Cardiac fibroblast (primary cell): ENCODE data around the gene GRM1.

Experiments
- DNase-seq, 2 donors: peaks; one replicate each; pipeline versions ENCODE4 v3.0.0 to v3.0.0-alpha.2; 2010; ENCODE audit warnings: low read depth in 2 of 2
- H3K4me3 ChIP-seq, 2 donors: replicated peaks in 1 of 2; 1 replicate in 1 of 2; 2 replicates in 1 of 2; pipeline ENCODE4 v1.5.1; 2011; ENCODE audit warnings: low read depth in 2 of 2, low read length in 2 of 2, mild to moderate bottlenecking in 2 of 2, moderate library complexity in 1 of 2
- TF ChIP-seq, protein P1 (sequence below): IDR thresholded peaks from one replicate; pipeline ENCODE4 v1.5.1; 2011; ENCODE audit warnings: low read depth, mild to moderate bottlenecking, low read length, inconsistent platforms

GRM1 gene

DNA sequence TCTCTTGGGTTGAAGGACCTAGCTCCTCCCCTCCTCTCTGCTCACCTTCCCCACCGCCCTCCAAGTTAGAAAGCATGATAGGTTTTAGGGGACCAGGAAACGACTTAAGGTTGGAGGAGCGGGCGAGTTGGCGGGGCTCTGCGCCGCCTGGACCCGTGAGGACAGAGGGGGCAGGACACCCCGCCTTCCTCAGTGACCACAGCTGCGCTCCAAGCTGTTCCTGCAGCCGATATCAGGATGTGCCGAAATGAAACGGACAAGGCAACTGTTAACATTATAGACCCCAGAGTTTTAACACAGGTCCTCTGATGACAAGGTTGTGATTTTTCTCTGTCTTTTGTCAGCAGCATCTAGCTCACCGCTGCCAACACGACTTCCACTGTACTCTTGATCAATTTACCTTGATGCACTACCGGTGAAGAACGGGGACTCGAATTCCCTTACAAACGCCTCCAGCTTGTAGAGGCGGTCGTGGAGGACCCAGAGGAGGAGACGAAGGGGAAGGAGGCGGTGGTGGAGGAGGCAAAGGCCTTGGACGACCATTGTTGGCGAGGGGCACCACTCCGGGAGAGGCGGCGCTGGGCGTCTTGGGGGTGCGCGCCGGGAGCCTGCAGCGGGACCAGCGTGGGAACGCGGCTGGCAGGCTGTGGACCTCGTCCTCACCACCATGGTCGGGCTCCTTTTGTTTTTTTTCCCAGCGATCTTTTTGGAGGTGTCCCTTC, at the start of gene GRM1:
GRM1 (plus strand) TSS at position 212 of the 722 bp plus-strand sequence; CDS start at position 668, 456 bp downstream.
- TF ChIP-seq, protein P1, sequence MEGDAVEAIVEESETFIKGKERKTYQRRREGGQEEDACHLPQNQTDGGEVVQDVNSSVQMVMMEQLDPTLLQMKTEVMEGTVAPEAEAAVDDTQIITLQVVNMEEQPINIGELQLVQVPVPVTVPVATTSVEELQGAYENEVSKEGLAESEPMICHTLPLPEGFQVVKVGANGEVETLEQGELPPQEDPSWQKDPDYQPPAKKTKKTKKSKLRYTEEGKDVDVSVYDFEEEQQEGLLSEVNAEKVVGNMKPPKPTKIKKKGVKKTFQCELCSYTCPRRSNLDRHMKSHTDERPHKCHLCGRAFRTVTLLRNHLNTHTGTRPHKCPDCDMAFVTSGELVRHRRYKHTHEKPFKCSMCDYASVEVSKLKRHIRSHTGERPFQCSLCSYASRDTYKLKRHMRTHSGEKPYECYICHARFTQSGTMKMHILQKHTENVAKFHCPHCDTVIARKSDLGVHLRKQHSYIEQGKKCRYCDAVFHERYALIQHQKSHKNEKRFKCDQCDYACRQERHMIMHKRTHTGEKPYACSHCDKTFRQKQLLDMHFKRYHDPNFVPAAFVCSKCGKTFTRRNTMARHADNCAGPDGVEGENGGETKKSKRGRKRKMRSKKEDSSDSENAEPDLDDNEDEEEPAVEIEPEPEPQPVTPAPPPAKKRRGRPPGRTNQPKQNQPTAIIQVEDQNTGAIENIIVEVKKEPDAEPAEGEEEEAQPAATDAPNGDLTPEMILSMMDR: no peak
- no peak for DNase-seq
- H3K4me3 ChIP-seq: no peak within 1 kb of the TSS

DNA sequence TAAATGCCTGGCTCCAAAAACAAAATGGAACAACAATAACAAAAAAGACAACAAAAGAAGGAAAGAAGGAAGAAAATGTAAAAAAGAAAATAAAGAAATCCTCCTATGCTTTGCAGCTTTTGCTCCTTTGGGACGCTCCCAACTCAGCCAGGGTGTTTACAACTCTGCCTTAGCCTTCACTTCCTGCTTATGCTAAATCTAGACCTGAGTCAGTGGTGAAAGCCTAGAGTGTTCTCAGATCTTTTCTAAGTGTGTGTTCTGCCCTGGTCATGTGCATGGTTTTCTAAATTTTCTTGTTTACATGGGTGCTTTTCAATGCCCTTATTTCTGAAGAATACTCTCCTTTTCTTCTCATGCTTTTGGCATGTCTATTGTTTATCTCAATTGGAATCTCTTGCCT, 19.5 kb upstream of the GRM1 start:
- H3K4me3 ChIP-seq: no peak overlapping the region
- TF ChIP-seq, protein P1: no peak
- no peak for DNase-seq

DNA sequence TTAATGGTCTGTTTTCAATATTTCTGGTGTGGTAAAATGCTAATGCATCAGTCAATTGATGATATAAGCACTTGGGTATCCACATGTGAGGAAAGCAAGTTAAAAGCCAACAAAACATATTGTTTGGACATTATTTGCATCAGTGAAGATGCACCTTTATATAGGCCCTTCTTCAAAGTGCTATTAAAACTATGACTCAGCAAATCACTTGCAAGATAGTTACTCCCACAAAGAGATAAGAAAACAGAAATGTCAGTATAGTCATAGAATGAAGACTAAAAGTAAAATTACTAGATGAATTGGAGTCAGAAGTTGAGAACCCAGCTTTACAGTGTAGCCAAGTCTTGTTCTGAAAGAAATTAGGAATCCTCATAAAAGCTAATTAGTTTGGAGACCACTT, 14.6 kb upstream of the GRM1 start:
- H3K4me3 ChIP-seq: no peak overlapping the region
- DNase-seq: no peak
- TF ChIP-seq, protein P1: no peak

DNA sequence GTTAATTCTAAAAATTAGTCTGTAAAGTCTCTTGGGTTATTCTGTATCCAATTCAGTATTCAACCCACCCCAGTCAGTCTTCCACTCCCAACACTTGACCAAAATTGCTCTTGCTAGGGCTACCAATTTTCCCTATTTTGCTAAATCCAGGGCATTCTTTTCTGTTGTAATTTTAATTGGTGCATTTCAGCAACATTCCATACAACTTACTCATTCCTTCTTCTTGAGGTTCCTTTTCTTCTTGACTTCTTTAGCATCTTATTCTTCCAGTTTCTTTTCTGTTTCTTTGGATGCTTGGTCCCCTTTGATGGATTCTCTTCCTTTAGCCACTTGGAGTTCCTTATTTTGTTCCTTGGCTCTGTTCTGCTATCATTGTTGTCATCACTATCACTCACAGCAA, 11.2 kb upstream of the GRM1 start:
- no peak for DNase-seq
- H3K4me3 ChIP-seq: no peak overlapping the region
- TF ChIP-seq, protein P1: no peak

DNA sequence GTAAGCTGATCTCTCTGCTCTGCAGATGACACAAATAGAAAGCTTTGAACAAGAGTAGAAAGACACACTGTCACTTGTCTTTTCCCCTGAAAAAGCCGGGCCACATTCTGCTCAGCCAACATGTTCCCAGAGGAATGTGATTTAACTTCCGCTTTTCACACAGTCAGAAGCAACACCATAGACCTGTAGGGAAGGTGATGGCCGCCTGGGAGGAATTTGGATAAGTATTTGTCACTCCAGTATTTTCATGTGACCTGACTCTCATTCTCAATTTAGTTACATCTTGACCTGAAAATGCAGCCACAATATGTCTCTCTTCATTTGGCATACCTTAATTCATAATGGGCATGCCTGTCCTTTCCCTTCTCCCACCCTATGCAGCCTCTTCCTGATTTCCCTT, 2.0 kb upstream of the GRM1 start:
- TF ChIP-seq, protein P1: no peak
- no peak for DNase-seq
- H3K4me3 ChIP-seq: no peak overlapping the region

DNA sequence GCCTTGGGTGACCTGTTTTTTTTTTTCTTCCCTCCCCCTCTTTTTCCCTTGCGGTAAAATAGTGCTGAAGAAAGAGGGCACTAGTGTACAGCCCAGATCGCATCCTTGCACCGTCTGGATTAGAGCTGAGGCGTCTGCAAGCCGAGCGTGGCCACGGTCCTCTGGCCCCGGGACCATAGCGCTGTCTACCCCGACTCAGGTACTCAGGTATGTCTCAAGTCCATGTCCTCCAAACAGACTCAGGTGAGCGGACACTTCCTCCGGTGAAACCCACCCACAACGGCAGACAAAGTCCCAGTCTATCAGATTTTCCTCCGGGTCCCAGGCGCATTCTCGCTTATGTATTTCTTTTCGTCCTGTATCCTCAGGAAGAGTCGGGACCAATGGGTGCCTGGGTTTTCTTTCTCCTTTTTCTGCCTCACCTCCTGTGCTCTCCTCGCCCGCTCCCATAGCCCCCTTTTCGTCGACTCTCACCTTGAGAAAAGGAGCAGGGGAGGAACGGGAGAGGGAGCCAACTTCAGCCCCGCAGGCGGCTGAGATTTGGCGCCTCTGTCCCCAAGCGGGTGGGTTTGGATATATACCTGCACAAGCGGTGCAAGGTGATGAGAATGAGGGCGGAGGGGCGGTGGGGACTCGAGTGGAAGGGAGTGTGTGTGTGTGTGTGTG, 1.1 kb upstream of the GRM1 start:
- DNase-seq: peak in 1 of 2 donors; percentile 1
- TF ChIP-seq, protein P1: no peak
- no peak overlapping the region for H3K4me3 ChIP-seq
